GM18520 (cell line): ENCODE results near the gene MAGEF1.

ENCODE experiments used
- ATAC-seq: cut with Tn5 transposase; IDR thresholded peaks from one replicate; pipeline ENCODE4 v1.9.1; 2021; ENCODE audit not compliant: unreplicated experiment

MAGEF1 gene

DNA sequence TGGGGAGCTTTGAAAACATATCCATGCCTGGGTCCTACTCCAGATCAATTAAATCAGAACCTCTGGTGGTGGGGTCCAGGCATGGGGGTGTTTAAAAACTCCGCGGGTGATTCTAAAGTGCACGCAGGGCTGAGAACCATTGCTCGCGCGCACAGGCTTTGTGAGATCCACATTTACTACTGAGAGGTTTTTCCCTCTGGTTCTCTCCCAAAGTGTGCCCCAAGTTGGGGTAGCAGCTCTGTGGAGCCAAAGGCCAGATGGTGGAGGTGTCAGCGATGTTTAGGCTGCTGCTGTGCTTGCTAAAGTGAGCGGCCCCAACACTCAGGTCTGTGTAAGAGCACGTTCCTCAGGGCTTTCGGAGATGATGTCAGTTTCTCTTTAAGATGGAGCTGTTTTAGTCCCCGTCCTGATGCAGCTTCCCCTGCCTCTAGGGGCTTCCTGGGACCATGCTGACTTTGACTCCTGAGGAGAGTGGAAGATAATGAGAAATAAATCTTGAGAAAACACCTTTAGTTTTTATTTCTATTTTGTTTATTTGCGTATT lies 13.4 kb upstream of the MAGEF1 start:
- ATAC-seq, result no peak

DNA sequence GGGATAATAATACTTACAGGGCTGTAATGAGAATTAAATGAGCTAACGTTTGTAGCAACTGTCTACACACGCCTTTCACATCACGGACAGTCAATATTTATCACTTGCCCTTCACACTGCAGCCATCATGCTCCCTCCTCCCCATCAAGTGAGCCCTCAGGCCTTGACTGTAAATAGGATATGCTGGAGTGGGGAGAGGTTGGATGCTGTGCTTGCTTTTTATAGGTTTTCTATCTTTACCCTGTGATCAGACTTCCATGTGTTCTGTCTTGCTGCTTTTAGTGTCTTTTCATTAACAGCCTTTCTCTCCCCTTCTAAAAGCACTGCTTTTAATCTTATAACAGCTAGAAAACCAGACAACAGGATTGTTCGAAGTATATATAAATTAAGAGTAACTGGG lies 12.8 kb upstream of the MAGEF1 start:
- no peak for ATAC-seq

DNA sequence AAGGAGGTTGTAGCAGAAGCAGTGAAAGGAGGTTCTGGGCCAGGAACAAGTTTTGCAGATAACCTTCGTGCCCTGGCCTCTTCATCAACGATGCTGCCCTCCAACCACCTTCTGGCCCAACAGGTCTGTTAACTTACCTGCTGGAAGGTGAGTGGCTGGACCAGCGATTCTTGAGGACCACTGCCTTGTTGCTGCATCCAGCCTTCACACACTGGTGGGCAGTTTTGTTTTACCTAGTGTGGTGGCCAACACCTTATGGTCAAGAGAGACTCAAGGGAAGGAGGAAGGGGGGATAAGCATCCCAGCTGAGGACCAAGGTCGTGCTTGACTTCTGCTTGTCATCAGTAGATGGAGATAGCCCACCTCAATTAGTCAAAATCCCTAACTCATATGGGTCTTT lies 7.8 kb upstream of the MAGEF1 start:
- no peak for ATAC-seq

DNA sequence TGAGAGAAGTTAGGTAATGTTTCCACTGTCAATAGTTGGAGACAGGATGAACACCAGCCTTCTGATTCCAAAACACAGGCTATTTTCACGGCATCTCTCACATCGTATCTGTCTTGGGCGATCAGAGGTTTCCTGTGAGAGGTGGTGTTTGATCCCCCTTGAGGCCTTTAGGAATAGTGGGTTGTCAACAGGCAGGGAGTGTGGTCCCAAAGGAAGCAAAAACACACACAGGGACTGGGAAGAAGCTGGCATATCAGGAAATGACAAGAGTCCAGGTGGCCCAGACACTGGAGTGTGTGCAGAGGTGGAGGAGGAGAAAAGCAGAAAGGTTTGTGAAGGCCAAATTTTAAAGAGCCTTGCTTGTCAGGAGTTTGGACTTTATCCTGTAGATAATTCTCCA lies 6.6 kb upstream of the MAGEF1 start:
- ATAC-seq, result no peak

DNA sequence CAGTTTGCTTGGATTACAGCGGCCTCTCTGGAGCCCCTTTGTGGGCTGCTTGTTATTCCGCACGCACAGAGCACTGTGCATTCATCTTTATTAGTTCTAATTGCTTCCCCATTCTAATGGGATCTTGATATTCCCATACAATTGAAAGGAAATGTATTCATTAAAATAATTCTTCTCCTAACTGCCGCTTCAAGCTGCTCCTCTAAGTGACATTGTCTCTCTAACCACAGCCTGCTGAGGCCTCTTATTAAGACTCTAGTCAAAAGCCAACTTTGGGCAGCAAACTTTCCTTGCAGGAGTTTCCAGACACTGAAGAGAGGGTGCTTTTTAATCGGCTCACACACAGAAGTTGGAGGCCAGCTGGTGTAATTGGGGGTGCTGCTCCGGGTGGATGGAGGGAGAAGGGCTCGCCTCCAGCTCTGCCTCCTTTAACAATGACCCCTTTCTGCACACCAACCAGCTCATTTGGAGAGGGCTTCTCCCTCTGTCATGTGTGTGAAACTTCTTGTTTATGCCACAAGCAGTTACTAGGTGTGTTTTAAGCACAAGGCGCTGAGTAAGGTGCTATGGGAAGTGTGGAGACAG lies 5.6 kb upstream of the MAGEF1 start:
- ATAC-seq, result no peak

DNA sequence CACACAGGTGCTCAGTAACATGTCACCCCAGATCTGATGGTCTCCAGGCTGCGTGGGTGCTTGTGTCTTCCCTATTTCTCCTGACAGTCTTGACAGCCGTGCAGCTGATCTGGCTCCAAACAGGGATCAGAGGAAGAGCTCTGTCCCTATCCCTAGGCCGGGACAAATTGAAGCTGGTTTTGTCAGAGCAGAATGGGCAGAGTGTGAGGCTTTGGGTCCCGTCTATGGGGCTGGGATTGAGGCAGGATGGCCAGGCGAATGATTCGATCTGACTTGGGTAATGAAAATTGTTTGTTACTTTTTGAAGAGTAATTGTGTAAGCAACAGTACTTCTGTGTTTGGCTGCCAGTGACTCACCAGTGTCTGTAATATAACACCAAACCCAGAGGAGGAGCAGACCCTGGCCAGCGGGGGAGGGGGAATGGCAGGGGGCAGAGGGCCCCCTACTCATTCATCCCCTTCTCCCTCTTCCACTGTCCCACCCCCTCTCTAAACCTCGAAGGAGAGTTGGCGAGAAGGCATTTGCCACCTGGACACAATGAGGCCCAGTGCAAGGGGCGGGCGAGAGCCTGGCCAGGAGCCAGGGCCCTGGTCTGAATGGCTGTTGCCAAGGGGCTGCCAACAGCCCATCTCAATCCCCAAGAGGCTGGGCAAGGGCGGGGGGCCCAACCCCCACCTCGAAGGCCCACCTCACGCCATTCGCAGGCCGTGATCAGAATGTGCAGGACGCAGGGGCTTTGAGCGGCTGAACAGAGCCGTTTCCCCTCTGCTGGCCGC lies 4.9 kb upstream of the MAGEF1 start:
- ATAC-seq, result no peak

DNA sequence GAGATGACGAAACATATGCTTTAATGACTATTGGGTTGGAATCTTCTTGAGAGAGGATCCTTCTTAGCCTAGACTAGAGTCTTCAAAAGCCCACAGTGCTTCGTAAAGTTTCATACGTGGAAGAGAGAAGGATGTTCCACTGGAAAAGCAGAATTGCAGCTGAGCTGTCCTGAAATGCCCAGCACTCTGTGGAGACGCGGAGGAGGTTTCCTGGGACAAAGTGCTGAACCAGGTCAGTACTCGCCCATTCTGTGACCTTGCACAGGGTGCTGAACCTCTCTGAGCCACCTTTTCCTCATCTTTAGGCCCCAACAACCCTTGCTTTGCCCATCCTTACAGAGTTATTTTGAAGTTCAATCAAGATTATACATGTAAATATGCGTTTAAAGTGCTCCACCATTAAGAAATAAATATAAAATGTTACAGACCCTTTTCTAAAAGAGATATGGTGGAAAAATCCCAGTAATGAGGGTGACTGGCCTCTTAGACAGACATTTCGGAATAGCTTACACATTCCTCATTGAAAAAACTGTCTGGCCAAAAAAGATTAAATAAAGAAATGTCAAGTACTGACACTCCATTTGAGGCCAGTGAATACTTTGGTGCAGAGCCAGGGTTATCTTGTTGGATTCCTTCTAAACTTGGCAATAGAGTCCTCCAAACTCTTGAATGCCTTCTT lies 4.2 kb upstream of the MAGEF1 start:
- ATAC-seq, result no peak

DNA sequence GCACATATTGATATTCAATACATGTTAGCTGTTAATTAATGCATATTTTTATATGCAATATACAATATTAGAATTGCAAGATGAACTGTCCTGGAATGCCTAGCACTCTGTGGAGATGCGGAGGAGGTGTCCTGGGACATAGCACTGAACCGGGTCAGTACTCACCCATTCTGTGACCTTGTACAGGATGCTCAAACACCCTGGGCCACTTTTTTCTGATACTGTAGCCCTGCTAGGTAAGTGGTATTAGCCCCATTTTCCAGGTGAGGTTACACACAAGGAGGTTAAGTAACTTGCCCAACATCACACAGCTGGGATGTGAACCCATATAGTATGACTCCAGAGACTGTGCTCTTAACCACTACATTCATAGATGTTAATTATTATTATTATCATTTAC lies 1.7 kb upstream of the MAGEF1 start:
- ATAC-seq, result no peak

DNA sequence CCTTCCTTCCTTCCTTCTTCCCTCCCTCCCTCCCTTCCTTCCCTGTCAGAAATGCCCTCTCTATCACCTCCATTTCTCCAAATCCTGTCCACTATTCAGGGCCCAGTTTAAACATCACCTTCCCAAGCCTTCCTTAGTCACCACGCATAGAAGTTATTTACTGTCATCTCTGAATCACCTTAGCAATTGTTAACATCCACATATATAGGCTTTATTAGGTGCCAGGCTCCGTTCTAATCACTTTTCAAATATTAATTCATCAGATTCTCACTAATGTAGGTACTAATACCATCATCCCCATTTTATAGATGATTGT lies 1.1 kb upstream of the MAGEF1 start:
- ATAC-seq, result no peak

DNA sequence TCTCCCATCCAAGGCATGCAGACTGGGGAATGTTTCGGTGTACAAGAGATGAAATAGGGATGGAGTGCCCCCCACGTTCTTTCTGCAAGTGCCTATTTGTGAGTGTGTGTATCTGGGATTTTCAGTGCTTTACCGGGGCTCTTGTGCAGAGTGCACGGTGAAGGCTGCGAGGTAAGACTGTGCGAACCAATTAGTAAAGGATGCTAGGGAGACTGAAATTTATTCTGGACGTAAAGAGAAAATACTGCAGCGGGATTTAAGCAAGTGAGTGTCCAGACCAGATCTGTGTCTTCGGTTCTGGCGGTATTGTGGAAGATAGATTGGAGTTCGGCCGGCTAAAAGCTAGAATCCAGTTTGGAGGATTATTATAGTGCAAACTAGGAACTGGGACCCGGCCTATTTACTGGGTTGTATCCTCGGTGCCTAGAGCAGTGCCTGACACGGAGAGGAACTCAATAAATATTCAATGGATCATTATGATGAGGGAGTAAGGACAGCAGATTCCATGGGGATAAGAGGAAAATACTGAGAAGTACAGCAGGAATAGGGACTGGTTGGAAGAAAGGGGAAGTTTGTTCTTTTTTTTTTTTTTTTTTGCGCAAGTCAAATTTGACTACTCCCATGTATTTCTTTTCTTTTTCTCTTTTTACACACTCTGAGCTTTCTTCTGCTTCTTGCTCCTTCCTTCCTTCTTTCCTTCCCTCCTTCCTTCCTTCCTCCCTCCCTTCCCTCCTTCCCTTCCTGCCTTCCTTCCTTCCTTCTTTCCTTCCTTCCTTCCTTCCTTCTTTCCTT lies 580 bp upstream of the MAGEF1 start:
- ATAC-seq, result no peak

DNA sequence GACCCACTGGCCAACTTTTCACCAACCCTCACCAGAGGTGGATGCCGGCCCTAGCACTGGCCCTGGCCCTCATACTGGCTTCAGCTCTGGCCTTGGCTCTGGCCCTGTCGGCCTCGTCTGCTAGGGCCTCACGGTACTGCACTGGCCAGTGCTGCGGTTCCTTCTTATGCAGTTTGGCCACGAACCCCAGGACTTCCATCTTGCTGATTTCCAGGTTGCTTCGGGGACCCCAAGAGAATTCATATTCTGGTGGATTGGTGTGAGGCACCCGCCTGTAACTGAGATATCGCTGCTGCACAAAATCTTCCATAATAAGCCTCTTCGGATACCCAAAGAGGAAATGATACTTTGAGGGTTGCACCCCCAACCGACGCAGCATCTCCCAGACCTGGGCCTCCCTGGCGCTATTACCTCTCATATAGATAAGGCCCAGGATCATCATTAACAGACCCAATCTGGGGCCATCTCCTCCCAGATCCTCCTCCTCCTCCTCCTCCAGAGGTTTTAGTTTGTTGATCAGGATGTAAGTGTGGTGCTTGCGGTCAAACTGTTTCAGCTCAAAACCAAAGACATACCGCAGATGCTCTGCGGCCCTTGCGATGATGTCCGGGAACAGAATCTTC lies 883 bp downstream of the MAGEF1 start:
- ATAC-seq, result no peak

DNA sequence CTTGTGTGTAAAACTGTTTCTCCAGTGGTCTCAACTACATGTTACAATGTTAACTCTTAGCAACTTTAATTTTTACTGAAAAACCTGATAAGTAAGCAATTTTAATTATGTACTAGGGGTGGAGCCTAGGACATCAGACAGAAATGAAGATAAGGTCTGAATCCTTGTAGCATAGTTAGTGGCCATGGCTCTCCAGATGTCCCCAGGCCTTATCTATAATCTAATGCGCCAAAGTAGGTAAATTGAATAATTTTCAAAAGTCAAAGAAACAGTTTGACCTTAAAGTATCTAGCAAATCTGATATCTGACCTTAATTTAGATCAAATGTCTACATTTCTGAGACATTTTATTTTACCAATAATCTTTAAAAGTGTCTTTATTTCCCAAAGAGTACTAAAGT lies 8.2 kb downstream of the MAGEF1 start:
- ATAC-seq, result no peak

DNA sequence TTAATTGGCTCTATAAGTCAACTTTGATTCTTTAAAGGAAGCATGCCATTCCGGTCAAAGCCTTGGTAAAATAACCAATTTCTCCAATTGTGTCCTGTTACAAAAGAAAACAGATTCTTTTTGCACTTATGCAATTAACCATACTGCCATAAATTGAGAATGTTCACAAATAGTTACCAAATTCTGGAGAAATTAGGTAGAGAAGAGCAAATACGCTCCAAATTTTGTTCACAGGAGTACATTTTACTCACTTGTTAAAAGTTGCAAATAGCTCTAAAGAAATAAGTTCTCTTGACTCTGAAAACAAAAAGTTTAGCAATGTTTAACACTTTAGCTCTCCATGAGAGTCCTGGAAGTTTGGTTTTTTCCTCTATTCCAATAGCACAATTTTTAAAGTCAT lies 11.1 kb downstream of the MAGEF1 start:
- ATAC-seq, result no peak

DNA sequence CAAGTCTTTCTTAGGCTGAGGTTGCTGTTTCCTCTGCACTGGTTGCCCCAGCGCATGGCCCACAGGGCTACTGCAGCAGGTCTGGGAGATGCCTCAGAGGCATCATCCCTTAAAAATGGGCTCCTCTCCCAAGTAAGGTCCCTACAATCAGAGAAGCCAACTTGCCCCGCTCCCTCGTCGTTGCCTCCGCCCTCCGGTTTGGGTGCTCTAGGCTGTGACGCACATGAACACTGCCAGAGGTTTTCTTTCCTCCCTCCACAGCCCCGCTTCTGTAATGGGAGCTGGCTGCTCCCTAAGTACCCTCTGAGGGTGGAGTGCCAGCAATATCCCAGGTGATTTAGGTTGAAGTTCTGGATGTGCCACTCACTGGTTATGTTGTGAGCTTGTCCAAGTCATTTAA lies 14.0 kb downstream of the MAGEF1 start:
- no peak for ATAC-seq

DNA sequence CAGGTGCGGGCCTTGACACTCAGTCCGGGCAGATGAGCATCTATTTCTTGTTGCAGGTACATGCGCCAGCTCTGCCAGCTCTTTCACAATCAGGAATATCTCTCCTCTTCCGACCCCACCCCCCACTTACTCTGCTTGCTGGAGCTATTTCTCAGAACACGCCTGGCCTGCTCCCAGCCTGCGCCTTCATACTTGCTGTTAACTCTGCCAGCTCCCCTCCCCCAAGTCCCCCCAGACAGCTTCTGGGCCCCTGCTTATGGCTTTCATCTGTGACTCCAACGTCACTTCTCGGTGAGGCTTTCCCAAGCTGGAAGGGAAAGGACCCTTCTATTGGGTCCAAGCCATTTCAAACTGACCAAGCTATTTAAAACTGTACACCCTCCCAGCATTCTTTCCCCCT lies 15.2 kb downstream of the MAGEF1 start:
- no peak for ATAC-seq

DNA sequence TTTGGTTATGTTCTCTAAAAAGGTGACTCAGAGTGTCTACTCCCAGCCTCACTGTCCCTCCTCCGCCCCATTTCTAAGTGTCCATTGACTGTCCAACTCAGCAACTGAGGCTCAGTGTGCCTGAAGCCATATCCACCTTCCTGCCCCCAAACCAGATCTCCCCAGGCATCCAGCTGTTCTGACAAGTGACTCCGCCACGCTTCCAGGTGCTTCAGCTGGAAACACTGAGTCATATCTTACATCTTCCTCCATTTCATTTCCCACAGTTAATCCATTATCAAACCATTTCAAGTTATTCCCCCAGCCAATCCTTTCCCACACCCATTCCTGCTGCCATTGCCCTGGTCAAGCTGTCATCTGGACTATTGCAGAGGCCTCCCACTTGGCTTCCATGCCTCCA lies 17.1 kb downstream of the MAGEF1 start:
- ATAC-seq, result no peak

DNA sequence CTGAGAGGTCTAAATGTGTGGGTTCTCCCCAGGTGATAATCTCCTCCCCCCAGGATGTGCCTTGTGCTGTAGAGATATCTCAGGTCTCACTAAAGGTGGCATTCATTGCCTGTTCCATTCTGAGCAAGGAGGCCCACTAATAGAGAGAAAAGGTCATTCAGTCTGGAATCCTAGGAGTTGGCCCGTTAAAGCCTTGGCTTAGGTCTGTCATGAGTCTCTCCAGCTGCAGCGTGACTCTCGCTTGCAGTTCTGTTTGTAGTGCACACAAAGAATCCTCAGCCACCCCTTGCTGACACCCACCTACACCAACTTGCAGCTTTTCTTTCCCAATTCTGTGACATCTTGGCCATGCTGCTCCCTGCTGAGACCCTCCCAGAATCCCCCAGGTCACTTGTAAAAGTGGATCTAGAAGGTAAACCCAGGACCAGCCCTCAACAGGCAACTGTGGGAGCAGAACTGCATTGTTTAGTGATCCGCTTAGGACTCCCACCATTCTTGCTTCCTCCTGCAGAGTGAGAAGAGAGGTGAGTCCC lies 17.7 kb downstream of the MAGEF1 start:
- ATAC-seq, result no peak

DNA sequence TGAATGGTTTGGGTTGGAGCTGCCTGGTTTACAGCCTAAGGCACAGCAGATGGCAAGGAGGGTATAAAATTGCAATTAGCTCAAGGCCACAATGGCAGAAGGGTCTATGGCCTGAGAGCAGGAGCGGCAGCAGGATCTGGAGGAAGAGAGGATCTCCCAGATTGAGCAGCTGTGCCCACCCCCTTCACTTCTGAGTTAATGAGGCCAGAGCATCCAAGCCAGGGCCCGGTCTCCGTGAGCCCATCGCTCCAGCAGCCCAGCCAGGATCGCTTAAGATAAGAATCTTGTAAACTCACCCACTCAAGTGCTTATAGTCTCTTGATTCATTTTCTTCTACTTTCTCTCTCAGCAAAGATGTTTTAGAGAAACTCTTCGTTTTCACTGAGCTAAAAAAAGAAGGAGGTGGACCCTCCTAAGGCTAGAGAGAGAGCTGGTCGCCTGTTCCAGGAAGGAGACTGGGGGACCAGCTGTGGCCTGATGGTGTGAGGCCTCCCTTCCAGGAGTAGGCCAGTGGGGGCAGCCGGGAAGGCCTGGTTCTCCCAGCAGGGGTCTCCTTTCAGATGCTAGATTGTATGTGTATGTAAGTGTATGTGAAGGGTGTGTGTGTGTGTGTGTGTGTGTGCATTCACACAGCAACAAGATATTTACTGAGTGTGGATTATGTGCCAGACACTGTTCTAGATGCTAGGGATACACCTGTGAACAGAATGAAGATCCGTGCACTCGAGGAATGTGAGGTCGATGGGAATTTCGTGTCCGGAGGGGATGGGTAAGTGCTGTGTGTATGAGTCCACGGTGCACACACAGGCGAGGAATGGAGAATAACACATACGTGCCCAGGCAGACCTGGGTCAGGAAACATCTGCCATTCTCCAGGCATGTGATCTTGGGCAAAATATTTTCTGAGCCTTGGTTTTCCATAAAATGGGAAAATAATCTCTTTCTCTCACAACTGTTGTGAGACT lies 18.6 kb downstream of the MAGEF1 start:
- no peak for ATAC-seq

DNA sequence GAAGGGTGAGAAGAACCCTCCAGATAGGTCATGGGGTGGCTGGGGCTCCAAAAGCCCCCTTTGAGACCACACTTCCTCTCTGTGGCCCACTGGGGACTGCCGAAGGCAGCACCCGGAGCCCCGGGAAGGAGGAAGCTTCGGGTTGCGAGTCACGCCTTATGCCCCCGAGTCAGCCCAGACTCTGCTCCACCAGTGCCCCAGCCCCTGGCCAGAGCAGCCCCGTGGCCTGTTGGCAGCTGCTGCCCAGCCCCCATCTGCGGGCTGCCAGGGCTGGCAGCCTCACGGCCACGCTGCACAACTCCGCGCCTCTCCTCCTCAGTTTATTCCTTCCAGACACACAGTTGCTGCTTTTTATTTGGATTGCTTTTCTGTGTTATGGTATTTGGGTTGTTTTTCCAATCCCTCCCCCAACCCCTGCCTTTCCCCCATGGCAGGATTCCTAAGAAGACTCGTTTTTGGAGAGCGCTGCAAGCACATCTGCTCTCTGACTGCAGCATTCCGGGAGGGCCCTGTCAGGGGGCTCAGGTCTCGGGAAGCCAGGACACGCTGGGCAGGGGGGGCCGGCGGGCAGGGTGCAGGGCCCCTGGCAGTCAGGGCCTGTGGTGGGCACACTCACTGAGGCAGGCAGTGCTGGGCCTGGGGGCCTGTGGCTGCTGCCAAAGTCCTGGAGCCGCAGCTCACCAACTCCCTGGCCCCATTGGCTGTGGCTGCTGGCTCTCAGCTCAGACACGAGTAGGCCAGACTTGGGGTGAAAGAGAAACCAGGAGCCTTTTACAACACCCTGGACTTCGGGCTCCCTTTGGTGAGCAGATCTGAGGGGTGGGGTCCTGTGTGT lies 20.2 kb downstream of the MAGEF1 start:
- no peak for ATAC-seq
